Inflammatory macrophage (primary cell): ENCODE results near the gene OOSP3.
"Not testable (repeated sequence)": the region's sequence is repeated elsewhere in the genome, so short reads cannot be mapped to it uniquely, and the experiment has no call there.

ENCODE experiments used
- DNase-seq, 2 donors: peaks; one replicate each; pipeline ENCODE4 v3.0.0-alpha.2; 2020 to 2022
- total RNA-seq, 18 experiments: gene quantifications; one replicate each; lab custom pipeline; 2026; ENCODE audit warnings: mixed read lengths in 6 of 18, inconsistent platforms in 2 of 18; lab: John Stamatoyannopoulos, UW

OOSP3 gene, protein sequence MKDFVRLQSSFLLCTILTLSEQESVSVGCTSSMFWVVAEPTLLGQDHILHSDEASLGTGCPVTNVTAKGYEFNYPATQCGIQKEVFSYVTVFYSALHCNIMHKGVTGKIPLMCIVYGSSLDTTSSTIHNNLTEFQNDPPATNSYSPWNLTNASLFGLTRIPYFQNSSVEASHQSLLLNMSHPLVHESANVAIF
- total RNA-seq, result 0 to 0.13 (median 0) reads per million in 18 experiments

DNA sequence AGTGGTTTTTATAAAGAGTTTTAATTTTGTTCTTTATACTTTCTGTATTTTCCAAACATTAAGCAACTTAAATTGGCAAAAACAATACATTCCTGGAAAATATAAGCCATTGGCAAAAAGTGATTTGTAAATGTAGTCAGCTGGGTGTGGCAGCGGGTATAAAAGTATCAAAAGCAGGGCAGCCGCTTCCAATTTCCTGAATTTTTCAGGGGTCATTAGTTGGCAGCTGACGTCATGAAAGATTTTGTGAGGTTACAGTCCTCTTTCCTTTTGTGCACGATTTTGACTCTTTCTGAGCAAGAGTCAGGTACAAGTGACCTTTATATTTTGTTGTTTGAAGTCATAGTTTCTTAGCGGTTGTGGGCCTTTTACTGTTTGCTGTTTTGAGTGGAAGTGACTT, at the start of gene OOSP3:
OOSP3 (plus strand) TSS at position 208 of the 400 bp plus-strand sequence; CDS start at position 235, 27 bp downstream.
- DNase-seq, result no peak

GRCh38 chr11:59829358-59829757, 49.2 kb upstream of the OOSP3 start:
- no peak for DNase-seq

GRCh38 chr11:59833602-59834001, 45.0 kb upstream of the OOSP3 start:
- DNase-seq, result no peak

- no peak for DNase-seq
Measured at GRCh38 chr11:59839615-59840014, 39.0 kb upstream of the OOSP3 start.

DNA sequence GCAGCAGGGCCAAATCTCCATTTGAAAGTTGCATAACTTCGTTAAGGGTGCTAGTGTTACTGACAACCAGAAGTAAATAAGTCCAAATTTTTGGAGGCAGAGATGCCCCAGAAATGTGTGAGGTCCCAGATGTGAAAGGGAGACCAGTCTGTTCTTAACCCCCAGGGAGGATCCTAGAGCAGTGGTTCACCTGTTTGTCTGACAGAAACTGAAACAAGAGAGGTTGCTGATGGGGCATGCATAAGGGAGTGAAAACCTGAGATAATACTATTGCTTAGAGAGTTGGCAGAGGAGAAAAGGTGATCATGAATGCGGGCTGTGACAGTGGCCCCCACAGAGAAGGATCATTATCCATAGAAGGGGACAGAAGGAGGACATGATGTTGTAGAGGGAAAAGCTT, 37.1 kb upstream of the OOSP3 start:
- no peak for DNase-seq

DNA sequence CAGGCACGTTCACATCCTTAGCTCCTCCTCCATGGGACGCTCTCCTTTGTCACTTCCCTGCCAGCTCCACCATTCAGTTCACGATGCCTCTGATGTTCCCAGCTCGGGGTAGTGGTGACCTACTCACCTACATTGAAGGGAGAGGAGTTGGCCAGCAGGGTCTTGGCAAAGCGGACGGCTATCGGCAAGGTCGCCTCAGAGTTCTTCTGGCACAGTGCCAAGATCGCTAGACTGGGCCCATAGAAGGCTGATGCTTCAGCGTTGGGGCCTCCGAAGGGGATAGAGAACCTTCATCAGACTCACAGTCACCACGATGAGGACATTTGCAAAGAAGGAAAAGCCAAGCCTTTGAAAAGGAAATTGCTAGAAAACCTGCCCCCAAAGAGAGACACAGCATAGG, 36.3 kb upstream of the OOSP3 start:
- DNase-seq, result no peak

DNA sequence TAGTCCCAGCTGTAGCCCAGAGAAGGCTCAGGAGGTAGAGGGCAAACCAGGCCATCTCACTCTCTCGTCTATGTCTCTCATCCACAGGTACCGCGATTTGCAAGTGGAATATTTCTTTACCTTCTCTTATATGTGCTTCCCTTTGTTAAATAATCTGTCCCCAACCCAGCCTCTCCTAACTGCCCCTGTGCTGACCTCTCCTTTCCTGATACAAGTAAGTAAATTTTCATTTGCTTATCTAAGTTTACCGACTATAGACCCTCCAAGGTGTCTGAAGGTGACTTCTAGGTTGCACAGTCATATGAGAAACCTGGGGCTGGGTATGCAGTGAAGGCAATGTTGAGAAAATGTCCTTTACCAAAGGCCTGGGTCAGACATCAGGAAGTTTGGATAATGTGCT, 33.2 kb upstream of the OOSP3 start, which contains the start of gene CBLIF:
CBLIF (minus strand) TSS at position 101 of the 400 bp plus-strand sequence; CDS start at position 55, 46 bp downstream.
- no peak for DNase-seq

DNA sequence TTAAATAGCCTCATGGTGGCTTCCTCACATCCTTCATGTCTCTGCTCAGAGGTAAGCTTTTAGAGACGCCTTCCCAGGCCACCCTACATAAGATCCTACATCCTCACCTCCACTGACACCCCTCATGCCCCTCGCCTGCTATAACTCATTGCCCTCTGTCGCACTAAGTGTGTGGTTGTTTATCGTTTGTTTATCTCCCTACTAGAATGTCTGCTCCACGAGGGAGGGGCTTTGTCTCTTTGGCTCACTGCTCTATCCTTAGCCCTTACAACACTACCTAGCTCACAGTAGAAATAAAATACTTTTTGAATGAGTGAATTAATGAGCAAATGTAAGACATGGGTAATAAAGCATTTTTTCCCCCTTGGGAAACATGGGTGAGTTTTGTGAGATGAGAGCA, 32.0 kb upstream of the OOSP3 start:
- DNase-seq, result no peak

GRCh38 chr11:59847626-59848025, 31.0 kb upstream of the OOSP3 start:
- peak; percentile 26 to 57 for DNase-seq

- DNase-seq, result not testable (repeated sequence)
Measured at GRCh38 chr11:59848439-59848838, 30.1 kb upstream of the OOSP3 start.

GRCh38 chr11:59849129-59849528, 29.5 kb upstream of the OOSP3 start:
- DNase-seq, result peak; percentile 81 to 91

- DNase-seq, result not testable (repeated sequence)
Measured at GRCh38 chr11:59849551-59849950, 29.0 kb upstream of the OOSP3 start.

DNA sequence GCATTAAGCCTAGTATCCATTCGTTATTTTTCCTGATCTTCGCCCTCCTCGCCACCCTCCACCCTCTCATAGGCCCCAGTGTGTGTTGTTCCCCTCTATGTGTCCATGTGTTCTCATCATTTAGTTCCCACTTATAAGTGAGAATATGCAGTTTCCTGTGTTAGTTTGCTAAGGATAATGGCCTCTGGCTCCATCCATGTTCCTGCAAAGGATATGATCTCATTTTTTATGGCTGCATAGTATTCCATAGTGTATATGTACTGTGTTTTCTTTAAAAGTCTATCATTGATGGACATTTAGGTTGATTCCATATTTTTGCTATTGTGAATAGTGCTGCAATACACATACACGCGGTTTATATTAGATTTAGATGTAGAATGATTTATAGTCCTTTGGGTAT, 27.2 kb upstream of the OOSP3 start:
- not testable (repeated sequence) for DNase-seq

GRCh38 chr11:59854871-59855270, 23.7 kb upstream of the OOSP3 start:
- DNase-seq, result peak; percentile 51 to 64

DNA sequence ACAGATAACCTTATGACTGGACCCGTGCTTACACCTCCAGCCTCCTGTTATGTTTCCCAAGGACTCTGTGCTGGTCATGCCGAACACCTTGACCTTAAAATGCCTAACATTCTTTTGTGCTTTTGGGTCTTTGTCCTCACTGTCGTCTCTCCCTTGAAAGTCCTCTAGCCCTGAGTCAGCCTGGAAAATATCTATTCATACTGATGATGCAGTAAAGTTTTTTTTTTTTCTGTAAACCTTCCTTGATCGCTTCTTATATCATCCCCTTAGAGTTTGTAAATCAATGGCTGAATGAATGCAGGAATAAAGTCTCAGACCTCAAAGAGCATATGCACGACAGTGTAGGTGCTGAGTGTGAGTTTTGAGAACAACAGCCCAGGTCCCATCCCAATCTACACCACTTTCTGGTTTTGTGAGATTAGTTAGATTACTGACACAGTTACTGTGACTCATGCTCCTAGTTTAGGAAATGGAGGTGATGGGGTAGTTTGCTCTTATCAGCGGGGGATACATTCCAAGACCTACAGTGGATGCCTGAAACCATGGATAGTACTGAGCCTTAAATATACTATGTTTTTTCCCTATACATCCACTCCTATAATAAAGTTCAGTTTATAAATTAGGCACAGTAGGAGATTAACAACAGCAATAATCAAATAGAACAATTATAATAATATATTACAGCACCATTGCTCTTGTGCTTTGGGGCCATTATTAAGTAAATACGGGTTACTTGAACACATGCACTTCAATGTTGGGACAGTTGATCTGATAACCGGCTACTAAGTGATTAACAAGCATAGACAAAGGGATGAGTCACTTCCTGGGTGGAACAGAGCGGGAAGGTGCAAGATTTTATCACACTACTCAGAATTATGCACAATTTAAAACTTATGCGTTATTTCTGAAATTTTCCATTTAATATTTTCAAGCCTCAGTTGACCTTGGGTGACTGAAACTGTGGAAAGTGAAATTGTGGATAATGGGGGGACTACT, 20.8 kb upstream of the OOSP3 start:
- no peak for DNase-seq

GRCh38 chr11:59859673-59860072, 18.9 kb upstream of the OOSP3 start:
- no peak for DNase-seq

DNA sequence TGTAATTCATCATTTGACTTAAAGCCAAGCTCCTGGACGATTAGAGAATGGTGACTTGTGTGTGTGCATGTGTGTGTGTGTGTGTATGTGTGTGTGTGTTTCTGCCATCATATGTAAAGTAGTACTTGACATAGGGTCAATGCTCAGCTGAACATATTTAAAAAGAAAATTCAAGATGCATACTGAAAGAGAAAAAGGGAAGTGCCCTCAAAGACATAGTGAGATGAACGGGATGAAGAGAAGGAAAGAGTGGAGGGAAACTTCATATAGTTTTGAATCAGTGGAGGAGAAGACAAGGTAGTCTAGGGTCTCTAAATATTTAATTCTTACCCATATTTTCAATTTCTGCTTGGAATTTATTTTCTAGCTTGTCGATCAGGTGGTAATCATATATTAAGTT, 16.3 kb upstream of the OOSP3 start:
- no peak for DNase-seq

DNA sequence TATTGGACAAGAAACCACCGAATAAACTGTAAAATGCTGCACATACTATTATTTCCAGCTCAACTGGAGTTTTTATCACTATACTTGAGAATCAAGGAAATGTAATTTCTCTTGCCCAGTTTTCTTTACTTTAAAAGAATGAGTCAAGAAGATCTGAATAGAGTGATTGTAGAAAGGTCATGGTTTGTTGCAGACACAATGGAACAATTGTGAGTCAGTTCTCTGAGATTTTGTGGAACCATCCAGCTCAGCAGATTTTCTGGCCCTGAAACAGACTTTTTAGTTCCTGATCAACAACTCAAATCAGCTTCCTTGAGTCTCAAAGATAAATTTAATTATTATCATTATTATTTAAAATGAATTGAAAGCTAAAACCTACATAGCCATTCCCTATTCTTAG, 13.6 kb upstream of the OOSP3 start:
- peak; percentile 8 to 35 for DNase-seq

- peak; percentile 77 to 95 for DNase-seq
Measured at GRCh38 chr11:59866397-59866796, 12.2 kb upstream of the OOSP3 start, which contains the start of gene TCN1. Gene TCN1, minus strand, starts transcription at chr11:59866487. Its CDS starts 17 bp downstream, at chr11:59866470.

GRCh38 chr11:59866836-59867235, 11.7 kb upstream of the OOSP3 start:
- peak; percentile 17 to 55 for DNase-seq

DNA sequence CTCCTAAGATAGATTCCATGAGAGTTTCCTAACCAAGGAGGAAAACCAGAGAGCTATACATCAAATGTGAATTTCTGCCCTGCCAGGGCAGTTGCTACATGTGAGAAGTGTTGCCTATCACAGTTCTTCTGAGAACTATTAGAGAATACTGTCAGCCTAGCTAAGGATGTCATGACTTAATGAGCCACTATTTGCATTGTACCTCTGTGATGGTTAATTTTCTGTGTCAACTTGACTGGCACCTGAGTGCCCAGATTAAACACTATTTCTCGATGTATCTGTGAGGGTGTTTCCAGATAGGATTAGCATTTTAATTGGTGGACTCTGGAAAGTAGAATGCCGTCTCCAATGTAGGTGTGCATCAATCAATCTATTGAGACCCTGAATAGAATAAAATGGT, 10.6 kb upstream of the OOSP3 start:
- no peak for DNase-seq

DNA sequence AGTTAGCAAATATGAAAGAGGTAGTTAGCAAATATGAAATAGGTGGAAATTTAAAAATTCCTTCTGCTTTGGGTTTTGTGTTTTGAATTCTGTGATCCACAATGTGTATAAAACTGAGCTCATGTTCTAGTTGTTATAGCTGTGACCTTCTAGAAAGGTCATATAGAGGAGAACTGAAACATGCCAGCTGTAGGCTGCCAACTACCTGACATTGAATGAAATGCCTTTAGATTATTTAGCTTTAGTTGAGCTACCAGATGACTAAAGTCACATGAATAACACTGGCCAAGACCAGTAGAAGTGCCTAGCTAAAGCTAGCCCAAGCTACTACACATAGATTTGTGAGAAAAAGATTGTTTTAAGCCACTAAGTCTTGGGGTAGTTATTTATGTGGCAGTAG, 6.5 kb upstream of the OOSP3 start:
- DNase-seq, result no peak

- no peak for DNase-seq
Measured at GRCh38 chr11:59875856-59876519, 2.6 kb upstream of the OOSP3 start.
